NCI-H146 (cell line): ENCODE measurements around the gene NYNRIN.

Source experiments
- DNase-seq: peaks from one replicate; lab custom pipeline; 2025; lab: John Stamatoyannopoulos, UW

NYNRIN gene

DNA sequence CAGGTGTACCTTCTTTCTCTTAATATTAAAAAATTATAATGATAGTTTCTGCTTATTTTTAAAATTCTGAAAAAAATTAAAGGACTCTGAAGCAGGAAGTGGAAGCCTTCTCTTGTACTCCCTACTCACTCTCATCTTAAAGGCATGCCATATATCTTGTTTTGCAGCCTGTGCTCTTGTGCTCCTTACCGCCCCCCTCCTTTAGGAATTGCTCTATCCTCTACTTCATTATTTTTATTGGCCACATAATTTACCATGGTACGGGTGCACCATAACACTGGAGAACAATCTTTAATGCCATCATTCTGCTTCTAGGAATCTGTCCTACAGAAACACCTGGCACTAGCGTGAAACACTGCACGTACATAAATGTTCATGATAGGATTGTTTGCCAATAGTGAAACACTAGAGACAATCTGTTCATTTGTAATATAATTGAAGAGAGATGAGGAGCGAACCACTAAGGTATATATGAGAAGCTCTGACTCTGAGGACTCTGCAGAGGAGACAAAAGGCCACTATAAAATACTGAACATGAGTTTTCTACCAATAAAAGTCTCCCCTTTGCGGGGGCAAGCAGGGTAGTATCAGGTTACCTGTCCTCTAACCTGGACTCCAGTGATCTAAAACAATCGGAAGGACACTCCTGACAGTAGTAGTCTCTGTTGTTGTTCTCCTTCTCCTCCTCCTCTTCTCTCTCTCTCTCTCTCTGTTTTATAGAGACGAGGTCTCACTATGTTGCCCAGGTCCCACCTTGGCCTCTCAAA is 6.3 kb upstream of the NYNRIN start:
- DNase-seq, result peak; percentile 19

DNA sequence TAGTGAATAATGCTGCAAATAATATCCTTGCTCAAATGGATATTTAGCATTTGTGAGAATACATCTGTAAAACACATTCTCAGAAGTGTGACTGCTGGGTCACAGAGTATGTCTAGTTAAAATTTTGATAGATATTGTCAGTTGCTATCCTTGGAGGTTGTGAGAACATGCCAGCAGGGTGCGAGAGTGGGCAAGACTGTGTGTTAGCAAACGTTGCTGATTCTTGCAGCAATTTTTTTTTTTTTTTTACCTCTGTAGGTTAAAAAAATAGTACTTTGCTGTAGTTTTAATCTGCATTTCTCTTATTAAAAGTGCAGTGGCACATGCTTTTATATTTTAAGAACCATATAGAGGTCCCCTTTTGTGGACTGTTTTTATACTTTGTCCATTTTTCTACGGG is 4.5 kb upstream of the NYNRIN start:
- no peak for DNase-seq

DNA sequence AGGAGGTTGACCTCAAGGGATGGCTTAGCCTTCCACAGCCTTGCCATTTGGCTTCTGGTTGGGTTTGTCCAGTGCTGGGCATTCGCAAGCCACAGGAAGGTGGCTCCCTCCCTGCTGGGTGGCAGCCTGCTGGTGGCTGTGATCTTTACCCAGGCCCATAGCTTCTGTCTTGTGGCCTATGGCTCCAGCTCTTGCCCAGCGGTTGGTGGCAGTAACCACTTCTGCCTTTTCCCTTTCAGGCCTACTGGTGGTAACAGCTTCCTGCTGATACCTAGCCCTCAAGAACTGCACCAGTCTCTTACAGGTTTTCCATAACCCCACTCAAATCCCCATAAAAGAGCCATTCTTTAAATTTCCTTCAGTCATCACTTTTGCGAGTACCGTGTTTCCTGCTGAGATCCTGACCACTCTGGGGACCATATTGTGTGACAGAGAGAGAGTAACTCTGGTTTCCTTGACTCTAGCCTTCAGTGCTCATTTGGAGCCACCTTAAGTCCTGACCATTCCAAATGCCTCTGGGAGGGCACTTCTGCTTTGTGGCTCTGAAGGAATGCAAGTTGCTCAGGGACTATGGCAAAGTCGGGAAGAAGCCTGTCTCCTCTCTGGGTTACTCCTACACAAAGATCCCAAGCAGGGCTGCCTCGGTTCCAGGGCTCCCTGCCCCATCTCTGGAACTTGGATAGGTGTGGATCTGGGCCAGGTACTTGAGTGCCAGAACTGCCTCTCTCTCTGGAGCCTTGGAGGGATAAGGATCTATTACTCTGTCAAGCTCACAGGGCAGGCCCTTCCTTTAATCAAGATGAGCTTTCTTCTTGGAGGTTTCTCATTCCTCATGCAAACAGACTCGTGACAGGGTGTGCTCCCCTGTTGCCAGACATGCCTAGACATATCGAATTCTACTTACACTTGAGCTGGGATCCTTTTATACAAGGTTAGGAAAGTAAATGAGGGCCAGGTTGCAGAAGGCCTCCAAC is 2.9 kb upstream of the NYNRIN start:
- no peak for DNase-seq

DNA sequence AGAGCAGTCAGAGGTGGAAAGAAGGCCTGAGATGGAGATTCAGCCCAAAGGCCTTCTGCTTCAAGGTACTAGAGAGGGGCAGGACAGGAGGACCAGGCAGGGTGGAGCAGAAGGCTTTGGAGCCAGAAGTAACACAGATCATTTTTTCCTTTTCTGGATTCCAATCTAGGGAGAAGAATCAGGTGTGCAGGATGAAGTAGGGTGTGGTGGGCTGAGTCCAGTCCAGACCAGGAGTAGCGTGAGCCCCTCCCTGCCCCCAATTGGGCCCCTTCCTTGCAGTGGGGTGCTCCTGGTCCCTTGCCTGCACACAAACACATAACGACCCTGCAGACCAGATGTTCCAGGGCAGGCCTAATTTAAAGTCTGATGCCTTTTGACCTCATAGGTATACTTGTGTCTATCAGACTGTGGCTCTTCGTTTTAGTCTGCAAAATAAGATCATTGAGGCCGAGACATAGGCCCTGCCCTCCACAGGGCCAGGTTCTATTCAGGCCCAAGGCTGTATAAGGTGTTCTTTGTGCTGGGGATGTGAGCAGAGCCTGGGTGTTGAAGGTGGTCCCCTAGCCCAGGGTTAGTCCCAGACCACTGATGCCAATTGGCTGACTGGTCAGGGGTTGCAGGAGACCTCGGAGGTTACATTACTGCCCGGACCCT is 1.0 kb upstream of the NYNRIN start:
- DNase-seq, result no peak

DNA sequence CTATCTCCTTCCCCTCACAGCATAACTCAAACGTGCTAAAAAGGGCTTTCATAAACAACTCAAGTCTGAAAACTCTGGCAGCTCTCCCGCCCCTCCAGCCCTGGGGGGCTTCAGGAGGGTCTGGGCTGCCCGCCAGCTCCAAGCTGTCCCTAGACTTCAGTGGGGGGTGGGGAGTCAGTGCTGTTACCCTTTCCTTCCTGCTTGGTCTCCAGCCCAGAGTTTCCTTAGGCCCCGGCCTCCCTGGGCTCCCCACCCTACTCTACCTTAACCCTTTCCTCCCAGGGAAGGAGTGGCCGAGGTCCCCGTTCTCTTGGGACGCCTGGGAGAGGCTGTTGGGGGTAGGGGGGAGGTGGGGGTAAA is 530 bp upstream of the NYNRIN start:
- DNase-seq, result no peak

DNA sequence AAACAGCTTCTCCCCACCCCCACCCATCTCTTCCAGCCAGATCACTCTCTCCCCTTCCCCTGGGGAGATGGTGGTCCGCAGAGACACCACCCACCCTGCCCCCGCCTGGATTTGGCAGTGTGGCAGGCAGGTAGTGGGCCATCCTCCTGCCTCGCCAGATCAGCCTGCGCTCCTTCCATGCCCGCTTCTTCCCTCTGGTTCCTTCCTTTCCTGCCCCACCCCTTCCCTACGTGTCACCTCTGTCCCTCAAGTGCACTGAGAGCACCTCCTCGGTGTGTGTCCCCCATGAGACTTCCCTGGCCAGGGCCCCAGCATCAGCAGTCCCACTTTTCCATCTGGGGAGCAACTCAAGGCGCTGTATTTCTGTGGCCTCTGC is 632 bp downstream of the NYNRIN start:
- no peak for DNase-seq

DNA sequence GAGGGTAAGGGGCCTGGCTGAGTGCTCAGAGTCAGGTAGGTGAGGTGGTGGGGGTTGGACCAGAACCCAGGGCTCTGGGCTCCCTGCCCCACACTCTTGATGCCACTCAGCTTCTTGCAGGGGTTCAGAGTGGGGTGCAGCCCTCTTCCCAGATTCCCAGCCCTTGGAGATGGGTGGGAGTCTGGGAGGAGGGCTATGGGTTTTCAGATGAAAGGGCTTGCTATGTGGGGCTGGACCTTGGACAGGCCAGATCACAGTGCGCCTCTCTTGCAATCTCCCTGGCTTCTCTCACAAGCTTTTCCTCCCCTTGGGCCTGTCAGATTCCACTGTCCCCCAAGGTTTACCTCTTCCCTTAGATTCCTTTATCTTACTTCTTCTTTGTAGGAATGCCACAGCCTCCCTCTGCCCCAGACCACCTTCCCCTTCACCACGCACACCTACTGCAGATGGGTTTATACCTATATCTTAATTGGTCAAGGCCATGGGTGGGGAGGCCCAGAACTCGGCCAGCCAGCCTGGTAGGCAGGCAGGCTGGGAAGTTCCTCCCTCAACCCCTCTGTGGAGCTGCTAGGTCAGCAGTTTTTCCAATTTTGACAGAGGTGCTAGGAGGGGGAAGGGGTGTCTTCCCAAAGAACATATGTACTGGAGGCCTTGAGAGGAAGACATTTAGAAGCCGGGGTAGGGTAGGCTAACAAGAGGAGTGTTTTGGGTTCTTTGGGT is 1.4 kb downstream of the NYNRIN start:
- DNase-seq, result no peak

DNA sequence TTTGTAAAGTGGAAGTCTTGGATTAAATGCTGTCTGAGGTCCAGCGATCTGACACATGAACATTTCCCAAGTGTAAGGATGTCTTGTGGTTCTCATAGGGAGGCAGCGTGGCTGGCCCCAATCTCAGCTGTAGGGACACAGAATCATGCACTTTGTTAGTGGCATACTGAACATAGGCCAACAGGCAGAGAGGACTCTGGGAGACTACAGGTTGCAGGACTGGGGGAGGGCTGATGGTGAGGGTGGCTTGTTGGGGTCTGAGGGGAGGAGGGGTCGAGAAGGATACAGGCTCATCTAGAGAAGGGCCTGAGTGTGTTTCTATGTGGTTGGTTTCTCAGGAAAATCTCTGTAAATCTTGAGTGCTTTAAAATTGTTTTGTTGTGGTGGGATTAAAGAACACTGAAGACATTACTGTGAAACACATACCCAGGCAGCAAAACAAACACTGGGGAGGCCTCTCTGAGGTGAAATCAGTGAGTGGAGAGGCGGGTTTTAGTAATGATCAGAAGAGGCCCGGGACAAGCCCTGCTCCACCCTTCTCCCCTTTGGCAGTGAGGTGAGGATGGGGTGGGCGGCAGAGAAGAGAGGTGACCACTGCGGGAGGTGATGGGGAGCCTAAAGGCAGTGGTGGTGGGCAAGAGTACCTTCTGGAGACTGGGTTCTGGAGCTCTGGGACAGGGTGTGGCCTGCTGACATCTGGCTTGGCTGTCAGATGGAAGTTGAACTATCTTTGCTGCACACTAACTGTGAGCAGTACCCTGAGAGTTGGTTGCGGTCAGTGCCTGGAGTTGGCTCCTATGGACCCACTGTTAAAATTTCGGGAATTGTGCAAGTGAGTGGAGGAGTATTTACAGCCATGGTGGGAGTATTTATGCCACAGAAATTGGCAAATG is 3.3 kb downstream of the NYNRIN start:
- no peak for DNase-seq

DNA sequence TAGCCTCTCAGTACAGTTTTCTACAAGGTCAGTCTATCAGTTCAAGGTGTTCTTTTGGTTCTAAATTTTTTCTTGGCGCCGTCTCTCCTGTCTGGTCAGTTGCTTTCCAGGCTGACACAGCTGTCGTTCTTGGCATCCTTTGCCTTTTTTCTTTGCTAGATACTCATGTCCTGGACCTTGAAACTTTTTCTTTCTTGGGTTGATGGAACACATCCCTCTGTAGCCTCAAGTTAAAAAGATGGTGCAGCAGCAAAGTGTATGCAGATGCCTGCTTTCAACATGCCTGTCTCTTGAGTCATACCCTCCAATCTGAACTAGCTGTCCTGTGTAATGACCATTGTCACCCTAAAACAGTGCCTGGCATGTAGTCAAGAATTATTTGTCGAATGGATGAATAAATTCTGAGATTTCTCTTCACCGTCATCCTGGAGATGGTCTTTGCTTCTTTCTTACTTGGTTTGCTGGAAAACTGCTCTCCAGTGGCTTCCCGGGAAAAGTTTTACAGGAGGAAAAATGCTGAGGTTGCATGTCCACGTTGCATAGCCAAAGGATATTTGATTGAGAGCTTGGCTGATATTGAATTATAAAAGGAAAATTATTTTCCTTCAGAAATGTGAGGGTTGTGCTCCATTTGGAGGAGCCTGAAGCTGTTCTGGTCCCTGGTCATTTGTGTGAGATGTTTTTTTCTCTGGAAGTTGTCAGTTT is 4.6 kb downstream of the NYNRIN start:
- DNase-seq, result no peak

DNA sequence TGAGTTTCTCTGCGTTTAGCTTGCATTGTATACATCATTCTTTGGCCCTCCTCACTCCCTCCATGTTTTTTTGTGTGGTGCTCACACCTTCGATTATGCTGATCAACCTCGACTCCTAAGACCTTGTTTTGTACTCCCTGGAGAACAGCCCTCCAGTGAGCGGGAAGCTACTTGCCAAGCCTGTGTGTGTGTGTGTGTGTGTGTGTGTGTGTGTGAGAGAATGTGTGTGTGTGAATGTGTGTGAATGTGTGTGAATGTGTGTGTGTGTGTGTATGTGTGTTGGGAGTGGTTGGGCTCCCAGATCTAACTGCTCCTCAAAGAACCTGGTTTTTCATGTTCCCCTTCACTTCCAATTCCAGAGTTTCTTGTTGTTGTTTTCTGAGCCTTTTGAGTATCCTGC is 6.0 kb downstream of the NYNRIN start:
- no peak for DNase-seq

DNA sequence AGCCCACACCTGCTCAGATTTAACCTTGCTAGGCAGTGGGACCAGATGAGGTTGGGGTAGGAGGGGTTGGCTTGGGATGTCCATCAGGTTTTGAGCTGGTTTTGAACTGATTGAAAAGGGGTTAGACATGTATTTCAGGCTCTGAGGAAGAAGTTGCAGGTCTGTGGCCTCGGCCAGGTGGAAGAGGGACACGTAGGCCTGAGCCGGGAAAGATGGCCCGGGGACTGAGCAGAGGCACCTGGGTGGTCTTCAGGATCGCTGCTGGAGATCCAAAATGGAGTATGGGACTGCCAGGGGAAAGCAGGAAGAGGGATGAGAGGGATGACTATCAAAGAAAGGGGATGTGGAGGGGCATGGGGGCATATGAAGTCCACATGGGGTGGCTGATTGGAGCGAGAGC is 7.6 kb downstream of the NYNRIN start:
- DNase-seq, result no peak

DNA sequence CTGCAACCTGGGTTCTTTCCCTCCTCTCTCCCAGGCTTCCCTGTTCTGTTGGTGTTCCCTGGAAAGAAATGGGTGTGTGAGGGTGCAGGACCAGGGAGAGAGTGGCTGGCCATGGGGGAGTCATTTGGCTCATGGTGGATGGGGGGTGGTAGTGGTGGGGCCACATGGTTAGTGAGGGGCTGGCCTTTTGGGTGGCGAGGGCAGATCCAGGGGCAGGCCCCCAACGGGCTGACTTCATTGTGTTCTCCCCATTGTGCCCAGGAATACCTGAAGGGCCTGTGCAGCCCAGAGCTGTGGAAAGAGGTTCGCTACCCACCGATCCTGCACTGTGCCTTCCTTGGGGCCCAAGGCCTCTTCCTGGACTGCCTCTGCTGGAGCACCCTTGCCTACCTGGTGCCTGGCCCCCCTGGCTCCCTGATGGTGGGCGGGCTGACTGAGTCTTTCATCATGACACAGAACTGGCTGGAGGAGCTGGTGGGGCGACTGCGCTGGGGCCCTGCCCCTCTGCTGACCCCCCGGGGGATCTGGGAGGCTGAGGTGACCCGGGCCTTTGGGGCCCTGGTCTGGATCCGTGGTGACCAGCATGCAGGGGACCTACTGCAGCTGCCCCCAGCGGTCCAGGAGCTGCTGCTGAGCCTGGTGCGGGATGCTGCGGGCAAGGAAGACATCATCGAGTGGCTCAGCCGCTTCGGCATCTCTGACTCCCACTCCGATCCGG is 9.0 kb downstream of the NYNRIN start:
- no peak for DNase-seq

DNA sequence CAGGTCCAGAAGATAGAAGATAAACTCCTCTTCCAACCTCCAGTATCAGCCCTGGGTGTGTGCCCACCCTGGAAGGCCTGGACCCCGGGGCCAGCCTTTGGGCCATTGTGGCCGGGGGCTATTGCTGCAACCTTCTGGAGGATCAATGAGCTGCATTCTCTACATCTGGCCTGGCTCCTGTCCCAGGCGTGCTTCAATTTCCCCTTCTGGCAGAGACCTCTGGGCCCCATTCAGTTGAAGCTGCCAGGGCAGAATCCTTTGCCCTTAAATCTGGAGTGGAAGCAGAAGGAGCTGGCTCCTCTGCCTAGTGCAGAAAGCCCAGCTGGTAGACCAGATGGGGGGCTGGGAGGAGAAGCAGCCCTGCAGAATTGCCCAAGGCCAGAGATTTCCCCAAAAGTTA is 10.0 kb downstream of the NYNRIN start:
- DNase-seq, result no peak

DNA sequence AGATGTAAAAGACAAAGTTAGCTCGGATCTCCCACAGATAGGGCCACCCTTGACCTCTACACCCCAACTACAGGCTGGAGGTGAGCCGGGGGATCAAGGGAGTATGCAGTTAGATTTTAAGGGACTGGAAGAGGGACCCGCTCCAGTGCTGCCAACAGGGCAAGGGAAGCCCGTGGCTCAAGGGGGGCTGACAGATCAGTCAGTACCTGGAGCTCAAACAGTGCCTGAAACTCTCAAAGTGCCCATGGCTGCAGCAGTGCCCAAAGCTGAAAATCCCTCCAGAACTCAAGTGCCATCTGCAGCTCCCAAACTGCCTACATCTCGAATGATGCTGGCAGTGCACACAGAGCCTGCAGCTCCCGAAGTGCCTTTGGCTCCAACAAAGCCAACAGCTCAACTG is 10.4 kb downstream of the NYNRIN start:
- no peak for DNase-seq

DNA sequence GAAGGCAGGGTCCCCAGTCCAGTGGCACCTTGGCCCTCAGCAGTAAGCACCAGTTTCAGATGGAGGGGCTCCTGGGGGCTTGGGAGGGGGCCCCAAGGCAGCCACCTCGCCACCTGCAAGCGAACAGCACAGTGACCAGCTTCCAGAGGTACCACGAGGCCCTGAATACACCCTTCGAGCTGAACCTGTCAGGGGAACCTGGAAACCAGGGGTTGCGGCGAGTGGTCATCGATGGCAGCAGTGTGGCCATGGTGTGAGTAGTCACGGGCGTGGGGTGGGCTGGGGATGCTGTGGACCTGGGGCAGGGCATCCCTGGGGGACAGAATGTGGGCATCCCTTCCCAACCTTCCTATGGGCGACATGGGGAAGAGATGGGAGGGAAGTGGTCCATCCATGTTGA is 11.2 kb downstream of the NYNRIN start:
- no peak for DNase-seq

DNA sequence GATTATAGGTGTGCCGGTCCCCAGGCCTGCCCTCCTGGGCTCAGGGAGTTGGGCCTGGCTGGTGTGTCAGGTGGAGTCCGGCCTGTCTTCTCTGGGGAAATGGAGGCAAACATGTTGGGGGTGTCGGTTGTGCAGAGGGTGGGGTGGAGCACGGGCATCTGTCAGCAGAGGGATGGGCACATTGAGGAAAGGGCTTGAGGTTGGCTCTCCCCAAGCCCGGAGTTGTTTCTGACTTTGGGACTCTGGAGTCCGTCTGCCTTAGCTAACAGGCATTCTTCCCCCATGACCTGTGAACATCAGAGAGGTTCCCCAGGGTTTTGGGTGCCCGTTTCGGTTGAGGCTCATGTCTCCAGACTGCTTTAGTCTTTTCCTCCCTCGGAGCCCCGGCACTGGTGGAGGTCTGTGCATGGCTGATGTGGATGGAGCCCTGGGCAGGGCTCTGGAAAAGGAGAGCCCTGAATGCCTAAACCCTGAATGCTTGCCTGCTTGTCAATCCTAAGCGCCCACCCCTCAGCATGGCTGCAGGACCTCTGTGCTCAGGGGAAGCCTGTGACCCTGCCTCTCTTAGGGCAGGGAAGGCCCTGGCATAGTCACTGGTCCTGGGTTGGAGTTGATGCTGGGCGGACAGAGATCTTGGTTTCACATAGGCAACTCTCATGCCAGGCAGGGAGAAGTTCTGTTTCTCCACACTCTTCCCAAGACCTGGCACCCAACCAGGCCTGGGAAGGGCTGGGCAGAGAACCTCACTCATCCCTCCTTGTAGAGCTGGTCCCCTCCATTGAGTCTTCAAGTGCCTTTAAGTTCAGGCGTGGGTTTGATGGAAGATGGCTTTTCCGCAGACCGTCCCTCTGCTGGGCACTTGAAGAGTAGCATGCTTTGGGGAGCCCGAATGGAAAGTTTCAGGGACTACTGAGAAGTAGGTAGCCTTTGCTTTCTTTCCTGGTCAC is 12.9 kb downstream of the NYNRIN start:
- no peak for DNase-seq

DNA sequence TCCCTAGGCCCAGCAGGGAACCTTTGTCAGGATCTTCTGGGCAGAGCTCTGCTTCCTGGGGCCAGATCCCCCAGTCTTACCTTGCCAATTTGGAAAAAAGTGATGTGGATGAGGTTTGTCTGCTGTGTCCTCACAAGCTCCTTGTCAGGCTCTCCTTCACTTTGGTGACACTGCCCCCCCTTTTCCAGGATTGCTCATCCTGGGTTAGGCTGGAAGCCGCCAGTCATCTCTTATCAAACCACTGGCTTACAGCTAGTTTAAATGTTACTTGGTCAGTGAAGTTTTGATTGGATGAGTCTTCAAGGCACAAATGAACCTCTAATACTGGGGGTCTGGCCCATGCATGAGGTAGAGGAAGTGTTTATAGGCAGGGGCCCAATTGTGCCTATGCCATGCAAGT is 15.3 kb downstream of the NYNRIN start:
- DNase-seq, result no peak

DNA sequence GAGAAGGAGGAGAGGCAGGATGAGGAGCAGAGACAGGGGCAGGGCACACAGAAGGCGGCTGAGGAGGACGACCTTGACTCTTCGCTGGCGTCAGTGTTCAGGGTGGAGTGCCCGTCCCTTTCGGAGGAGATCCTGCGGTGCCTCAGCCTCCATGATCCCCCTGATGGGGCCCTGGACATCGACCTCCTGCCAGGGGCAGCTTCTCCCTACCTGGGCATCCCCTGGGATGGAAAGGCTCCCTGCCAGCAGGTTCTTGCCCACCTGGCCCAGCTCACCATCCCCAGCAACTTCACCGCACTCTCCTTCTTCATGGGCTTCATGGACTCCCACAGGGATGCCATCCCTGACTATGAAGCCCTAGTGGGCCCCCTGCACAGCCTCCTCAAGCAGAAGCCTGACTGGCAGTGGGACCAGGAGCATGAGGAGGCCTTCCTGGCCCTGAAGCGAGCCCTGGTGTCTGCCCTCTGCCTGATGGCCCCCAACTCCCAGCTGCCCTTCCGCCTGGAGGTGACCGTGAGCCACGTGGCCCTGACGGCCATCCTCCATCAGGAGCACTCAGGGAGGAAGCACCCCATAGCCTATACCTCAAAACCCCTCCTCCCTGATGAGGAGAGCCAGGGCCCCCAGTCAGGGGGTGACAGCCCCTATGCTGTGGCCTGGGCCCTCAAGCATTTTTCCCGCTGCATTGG is 16.1 kb downstream of the NYNRIN start:
- no peak for DNase-seq
